Activated gamma-delta T cell treated with Interleukin-2 at 50 U/mL for 16 hours (primary cell): ENCODE measurements around the gene SLC13A3.
"Not testable (repeated sequence)": the region's sequence is repeated elsewhere in the genome, so short reads cannot be mapped to it uniquely, and the experiment has no call there.

Experiments used
- DNase-seq: peaks from one replicate; pipeline ENCODE4 v3.0.0-alpha.2; 2020

Gene SLC13A3

GRCh38 chr20:46680684-46681031, 29.4 kb upstream of the SLC13A3 start:
- no peak for DNase-seq

GRCh38 chr20:46678516-46678915, 27.3 kb upstream of the SLC13A3 start:
- DNase-seq, result no peak

GRCh38 chr20:46677608-46678007, 26.3 kb upstream of the SLC13A3 start:
- DNase-seq, result no peak

GRCh38 chr20:46676649-46677316, 25.5 kb upstream of the SLC13A3 start:
- DNase-seq, result not testable (repeated sequence)

GRCh38 chr20:46674253-46675083, 23.2 kb upstream of the SLC13A3 start:
- no peak for DNase-seq

GRCh38 chr20:46673394-46674252, 22.4 kb upstream of the SLC13A3 start:
- no peak for DNase-seq

- no peak for DNase-seq
Observed at GRCh38 chr20:46672543-46673148, 21.4 kb upstream of the SLC13A3 start.

- no peak for DNase-seq
Observed at GRCh38 chr20:46671866-46672542, 20.7 kb upstream of the SLC13A3 start.

GRCh38 chr20:46670585-46671584, 19.6 kb upstream of the SLC13A3 start:
- no peak for DNase-seq

- DNase-seq, result no peak
Observed at GRCh38 chr20:46670228-46670584, 18.9 kb upstream of the SLC13A3 start.

GRCh38 chr20:46666818-46667515, 15.7 kb upstream of the SLC13A3 start:
- no peak for DNase-seq

GRCh38 chr20:46666306-46666705, 15.0 kb upstream of the SLC13A3 start:
- DNase-seq, result no peak

- DNase-seq, result no peak
Observed at GRCh38 chr20:46665602-46666001, 14.3 kb upstream of the SLC13A3 start.

GRCh38 chr20:46663531-46663930, 12.3 kb upstream of the SLC13A3 start:
- DNase-seq, result no peak

- no peak for DNase-seq
Observed at GRCh38 chr20:46661659-46662058, 10.4 kb upstream of the SLC13A3 start.

- no peak for DNase-seq
Observed at GRCh38 chr20:46660487-46660886, 9.2 kb upstream of the SLC13A3 start.

GRCh38 chr20:46657618-46658017, 6.4 kb upstream of the SLC13A3 start:
- DNase-seq, result no peak

GRCh38 chr20:46657137-46657536, 5.9 kb upstream of the SLC13A3 start:
- DNase-seq, result no peak

- DNase-seq, result no peak
Observed at GRCh38 chr20:46652699-46653098, 1.4 kb upstream of the SLC13A3 start.

GRCh38 chr20:46650575-46651090, 626 bp downstream of the SLC13A3 start:
- DNase-seq, result no peak
